RCC 7860 (cell line): ENCODE data around the gene DPP6.

Source experiments
- DNase-seq: peaks from one replicate; pipeline ENCODE4 v3.0.0-alpha.2; 2015; ENCODE audit warnings: low spot score
- FAIRE-seq: peaks from 2 replicates; lab custom pipeline; 2012; peaks lifted over from hg19 to GRCh38; lab: Jason Lieb, UNC

DPP6 gene

GRCh38 chr7:154777489-154777888 is 725.3 kb downstream of the DPP6 start:
- FAIRE-seq (no peak), DNase-seq (no peak)

GRCh38 chr7:154777908-154778307 is 725.7 kb downstream of the DPP6 start:
- DNase-seq = no peak
- FAIRE-seq = no peak

- FAIRE-seq (no peak), DNase-seq (no peak)
Observed at GRCh38 chr7:154781369-154782303, 729.4 kb downstream of the DPP6 start.

GRCh38 chr7:154783281-154783909 is 731.2 kb downstream of the DPP6 start:
- DNase-seq = peak; percentile 29

GRCh38 chr7:154785898-154786297 is 733.7 kb downstream of the DPP6 start:
- FAIRE-seq = no peak
- DNase-seq = no peak

More at GRCh38 chr7:154783281-154783909, 731.2 kb downstream of the DPP6 start:
- FAIRE-seq = no peak

GRCh38 chr7:154789404-154789803 is 737.2 kb downstream of the DPP6 start:
- FAIRE-seq = no peak
- peak; percentile 41 for DNase-seq

- no peak for FAIRE-seq
- no peak for DNase-seq
Observed at GRCh38 chr7:154791611-154792010, 739.4 kb downstream of the DPP6 start.

GRCh38 chr7:154792436-154793055 is 740.3 kb downstream of the DPP6 start:
- DNase-seq (no peak), FAIRE-seq (no peak)

- DNase-seq = no peak
- no peak for FAIRE-seq
Observed at GRCh38 chr7:154794147-154794780, 742.1 kb downstream of the DPP6 start.

- DNase-seq (no peak), FAIRE-seq (no peak)
Observed at GRCh38 chr7:154795014-154795413, 742.8 kb downstream of the DPP6 start.

- FAIRE-seq (no peak), DNase-seq (no peak)
Observed at GRCh38 chr7:154795437-154795836, 743.2 kb downstream of the DPP6 start.

GRCh38 chr7:154804449-154804848 is 752.3 kb downstream of the DPP6 start:
- no peak for FAIRE-seq

GRCh38 chr7:154812027-154812426 is 759.8 kb downstream of the DPP6 start:
- DNase-seq = no peak
- FAIRE-seq = no peak

More at GRCh38 chr7:154804449-154804848, 752.3 kb downstream of the DPP6 start:
- no peak for DNase-seq

- FAIRE-seq = no peak
- DNase-seq = no peak
Observed at GRCh38 chr7:154817224-154817896, 765.2 kb downstream of the DPP6 start.

GRCh38 chr7:154827007-154827406 is 774.8 kb downstream of the DPP6 start:
- no peak for FAIRE-seq

GRCh38 chr7:154832557-154833138 is 780.5 kb downstream of the DPP6 start:
- FAIRE-seq (no peak), DNase-seq (peak; percentile 18)

More at GRCh38 chr7:154827007-154827406, 774.8 kb downstream of the DPP6 start:
- no peak for DNase-seq

- FAIRE-seq (no peak), DNase-seq (no peak)
Observed at GRCh38 chr7:154836021-154836448, 783.8 kb downstream of the DPP6 start.

GRCh38 chr7:154837087-154837486 is 784.9 kb downstream of the DPP6 start:
- DNase-seq (no peak), FAIRE-seq (no peak)

- FAIRE-seq (no peak), DNase-seq (no peak)
Observed at GRCh38 chr7:154837622-154838021, 785.4 kb downstream of the DPP6 start.

GRCh38 chr7:154840086-154840485 is 787.9 kb downstream of the DPP6 start:
- no peak for FAIRE-seq

More at GRCh38 chr7:154840086-154840485, 787.9 kb downstream of the DPP6 start:
- no peak for DNase-seq
